Measurements from ENCODE around the gene RARS1.

DNA sequence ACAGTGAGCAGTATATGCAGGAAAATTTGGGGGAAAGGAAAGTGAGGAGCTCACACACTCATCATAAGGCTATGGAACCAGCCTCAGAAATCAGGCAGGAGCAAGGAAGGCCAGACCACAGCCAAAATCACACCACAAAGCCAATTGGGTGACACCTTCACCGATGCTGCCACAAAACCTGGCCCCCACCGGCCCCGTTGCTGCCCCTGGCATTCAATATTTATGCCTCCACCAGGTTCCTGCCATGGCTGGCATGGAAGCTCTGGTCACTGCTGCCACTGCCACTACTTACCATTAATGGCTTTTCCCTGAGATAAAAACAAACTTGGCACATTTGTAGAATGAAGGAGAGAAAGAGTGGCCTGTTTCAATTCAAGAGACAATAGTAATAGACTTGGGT is 28.7 kb upstream of the RARS1 start:
- TF ChIP-seq, protein P1, sequence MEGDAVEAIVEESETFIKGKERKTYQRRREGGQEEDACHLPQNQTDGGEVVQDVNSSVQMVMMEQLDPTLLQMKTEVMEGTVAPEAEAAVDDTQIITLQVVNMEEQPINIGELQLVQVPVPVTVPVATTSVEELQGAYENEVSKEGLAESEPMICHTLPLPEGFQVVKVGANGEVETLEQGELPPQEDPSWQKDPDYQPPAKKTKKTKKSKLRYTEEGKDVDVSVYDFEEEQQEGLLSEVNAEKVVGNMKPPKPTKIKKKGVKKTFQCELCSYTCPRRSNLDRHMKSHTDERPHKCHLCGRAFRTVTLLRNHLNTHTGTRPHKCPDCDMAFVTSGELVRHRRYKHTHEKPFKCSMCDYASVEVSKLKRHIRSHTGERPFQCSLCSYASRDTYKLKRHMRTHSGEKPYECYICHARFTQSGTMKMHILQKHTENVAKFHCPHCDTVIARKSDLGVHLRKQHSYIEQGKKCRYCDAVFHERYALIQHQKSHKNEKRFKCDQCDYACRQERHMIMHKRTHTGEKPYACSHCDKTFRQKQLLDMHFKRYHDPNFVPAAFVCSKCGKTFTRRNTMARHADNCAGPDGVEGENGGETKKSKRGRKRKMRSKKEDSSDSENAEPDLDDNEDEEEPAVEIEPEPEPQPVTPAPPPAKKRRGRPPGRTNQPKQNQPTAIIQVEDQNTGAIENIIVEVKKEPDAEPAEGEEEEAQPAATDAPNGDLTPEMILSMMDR (IDR thresholded peaks at IDR 0.05; ENCODE audit: low read depth, low read length) = no peak
- TF ChIP-seq, protein P2, sequence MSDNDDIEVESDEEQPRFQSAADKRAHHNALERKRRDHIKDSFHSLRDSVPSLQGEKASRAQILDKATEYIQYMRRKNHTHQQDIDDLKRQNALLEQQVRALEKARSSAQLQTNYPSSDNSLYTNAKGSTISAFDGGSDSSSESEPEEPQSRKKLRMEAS (IDR thresholded peaks at IDR 0.05; ENCODE audit: low read depth, low read length) = no peak
